Left ventricle myocardium superior (tissue), 1 donor: ENCODE measurements around the gene PLA2G4C. TPM values are rescaled to one million over a fixed set of nuclear protein-coding genes. Genes with fewer than 3 reads are reported as not detected.

Source experiments
- ATAC-seq: fragments of 200-7000 bp; cut with Tn5 transposase; one replicate; pipeline ENCODE4 v1.9.1; 2020; ENCODE audit warnings: mild to moderate bottlenecking, moderate library complexity
- DNase-seq: peaks from one replicate; pipeline ENCODE4 v3.0.0-alpha.2; 2020
- intact Hi-C: fragments of 100-400 bp; cut with micrococcal nuclease; formaldehyde crosslinking; loops from one replicate; pipeline ENCODE4 v1.11.0; 2022
- total RNA-seq: library from RNA; stranded (reverse); fragmentation: NEBNext Ultra II Directional; extraction: Animal tissue kit (Norgen Biotek cat#: 25700); gene quantifications from one replicate; pipeline ENCODE4 v1.2.1, GENCODE V29; 2021
- donor health status: DM: no; HTN: yes; CAD: no; lungs with severe emphysema.

Gene PLA2G4C
- total RNA-seq, 1 donor from 2014 or later: 34.9 TPM

GRCh38 chr19:48069435-48069834 is 41.2 kb downstream of the PLA2G4C start:
- ATAC-seq (no peak), DNase-seq (no peak)
- intact Hi-C loops: no loop called here

- intact Hi-C loops: no loop called here
- DNase-seq (no peak), ATAC-seq (no peak)
Measured at GRCh38 chr19:48064509-48064908, 46.1 kb downstream of the PLA2G4C start.

- intact Hi-C loops: no loop called here
- no peak for ATAC-seq
- no peak for DNase-seq
Measured at GRCh38 chr19:48061401-48062344, 48.9 kb downstream of the PLA2G4C start.

- intact Hi-C loops: no loop called here
- no peak for DNase-seq
- no peak for ATAC-seq
Measured at GRCh38 chr19:48060381-48060780, 50.2 kb downstream of the PLA2G4C start.

- intact Hi-C loops: no loop called here
- ATAC-seq: no peak
- DNase-seq: no peak
Measured at GRCh38 chr19:48059331-48059730, 51.3 kb downstream of the PLA2G4C start.

- DNase-seq (no peak), ATAC-seq (no peak)
- intact Hi-C loops: no loop called here
Measured at GRCh38 chr19:48053856-48054255, 56.8 kb downstream of the PLA2G4C start.

GRCh38 chr19:48053076-48053475 is 57.5 kb downstream of the PLA2G4C start:
- ATAC-seq: no peak
- intact Hi-C loops: no loop called here
- no peak for DNase-seq

- ATAC-seq (no peak), DNase-seq (no peak)
- intact Hi-C loops: no loop called here
Measured at GRCh38 chr19:48051335-48052033, 59.1 kb downstream of the PLA2G4C start.

- intact Hi-C loops: no loop called here
- DNase-seq: no peak
- no peak for ATAC-seq
Measured at GRCh38 chr19:48044561-48044960, 66.1 kb downstream of the PLA2G4C start.

GRCh38 chr19:48043675-48044258 is 66.8 kb downstream of the PLA2G4C start, which contains the start of gene CABP5:
TSS of gene CABP5 (minus strand) at chr19:48044079. CDS start at chr19:48043922, 157 bp downstream.
- intact Hi-C loops: no loop called here
- DNase-seq (no peak), ATAC-seq (no peak)

- ATAC-seq (no peak), DNase-seq (no peak)
- intact Hi-C loops: no loop called here
Measured at GRCh38 chr19:48041877-48042580, 68.6 kb downstream of the PLA2G4C start.

- ATAC-seq (no peak), DNase-seq (no peak)
- intact Hi-C loops: no loop called here
Measured at GRCh38 chr19:48036765-48037164, 73.9 kb downstream of the PLA2G4C start.

- no peak for ATAC-seq
- intact Hi-C loops: no loop called here
Measured at GRCh38 chr19:48033604-48034003, 77.0 kb downstream of the PLA2G4C start.

GRCh38 chr19:48030073-48030472 is 80.5 kb downstream of the PLA2G4C start:
- intact Hi-C loops: no loop called here
- DNase-seq: no peak
- no peak for ATAC-seq

More at GRCh38 chr19:48033604-48034003, 77.0 kb downstream of the PLA2G4C start:
- DNase-seq: no peak

- DNase-seq: no peak
- ATAC-seq: no peak
- intact Hi-C loops: no loop called here
Measured at GRCh38 chr19:48029431-48029830, 81.2 kb downstream of the PLA2G4C start.

GRCh38 chr19:48025480-48025879 is 85.1 kb downstream of the PLA2G4C start:
- DNase-seq: no peak
- no peak for ATAC-seq
- intact Hi-C loops: no loop called here

GRCh38 chr19:48023518-48023917 is 87.1 kb downstream of the PLA2G4C start:
- ATAC-seq (no peak), DNase-seq (no peak)
- intact Hi-C loops: no loop called here

GRCh38 chr19:48023011-48023410 is 87.6 kb downstream of the PLA2G4C start:
- ATAC-seq (no peak), DNase-seq (no peak)
- intact Hi-C loops: no loop called here

- intact Hi-C loops: no loop called here
- ATAC-seq (no peak), DNase-seq (no peak)
Measured at GRCh38 chr19:48020686-48021085, 89.9 kb downstream of the PLA2G4C start.
